Measurements from ENCODE around the gene UBASH3A. TPM values are rescaled to one million over a fixed set of nuclear protein-coding genes. Genes with fewer than 3 reads are reported as not detected.

The UBASH3A gene
- total RNA-seq, 1 donor from 2014 or later, result under 0.01 TPM

GRCh38 chr21:42374457-42374856, 29.2 kb upstream of the UBASH3A start:
- no peak overlapping the region for H3K4me3 ChIP-seq (ENCODE audit: low read length in 3 of 3)
- H3K4me1 ChIP-seq (ENCODE audit: control insufficient read depth in 3 of 3, insufficient read depth in 3 of 3, low read length in 3 of 3), result no peaks in the 10 kb centered on the region
- no peaks in the 10 kb centered on the region for H3K36me3 ChIP-seq (ENCODE audit: control insufficient read depth in 3 of 3, insufficient read depth in 3 of 3, low read length in 3 of 3)
- peaks cover 18 to 53% (median 49%) of the 10 kb centered on the region in 3 donors for H3K27me3 ChIP-seq (ENCODE audit: control insufficient read depth in 3 of 3, insufficient read depth in 3 of 3, low read length in 3 of 3)
- H3K27ac ChIP-seq (ENCODE audit: low read depth, low read length), result no peak overlapping the region
- H3K9ac ChIP-seq (ENCODE audit: low read depth in 1 of 3, low read length in 3 of 3), result no peak overlapping the region
- no peaks in the 10 kb centered on the region for H3K9me3 ChIP-seq (ENCODE audit: control insufficient read depth in 3 of 3, low read length in 3 of 3)

DNA sequence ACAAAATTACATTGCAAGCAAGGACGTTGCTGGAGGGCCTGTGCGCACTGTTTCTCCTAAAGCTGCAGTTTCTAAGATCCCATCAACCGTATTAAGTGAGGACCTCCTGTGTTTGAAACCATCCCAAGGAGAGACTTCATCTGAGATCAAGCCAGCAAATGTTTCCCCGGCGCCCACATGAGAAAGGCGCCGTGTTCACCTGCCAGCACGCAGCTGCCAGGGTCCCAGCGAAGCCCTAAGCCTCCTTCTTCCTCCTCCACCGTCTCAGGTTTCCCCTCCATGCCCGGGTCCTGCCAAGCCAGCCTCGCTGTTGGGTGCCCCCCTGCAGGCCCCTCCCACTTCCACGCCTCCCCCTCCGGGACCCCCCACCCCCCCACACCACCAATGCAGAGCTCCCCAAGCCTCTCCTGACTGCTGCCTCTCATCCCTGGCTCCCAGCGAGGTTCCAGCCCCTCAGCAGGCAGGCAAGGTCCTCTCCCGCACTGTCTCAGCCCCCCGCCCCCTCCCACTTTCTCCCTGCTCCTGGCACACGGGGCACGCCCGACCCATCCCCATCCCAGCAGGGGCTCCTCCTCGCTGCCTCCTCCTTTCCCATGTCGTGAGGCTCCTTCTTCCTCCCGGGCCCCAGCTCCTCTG, 28.7 kb upstream of the UBASH3A start:
- no peaks in the 10 kb centered on the region for H3K4me1 ChIP-seq (ENCODE audit: control insufficient read depth in 3 of 3, insufficient read depth in 3 of 3, low read length in 3 of 3)
- H3K36me3 ChIP-seq (ENCODE audit: control insufficient read depth in 3 of 3, insufficient read depth in 3 of 3, low read length in 3 of 3), result no peaks in the 10 kb centered on the region
- H3K27ac ChIP-seq (ENCODE audit: low read depth, low read length), result no peak overlapping the region
- H3K9ac ChIP-seq (ENCODE audit: low read depth in 1 of 3, low read length in 3 of 3), result no peak overlapping the region
- H3K4me3 ChIP-seq (ENCODE audit: low read length in 3 of 3), result no peak overlapping the region
- no peaks in the 10 kb centered on the region for H3K9me3 ChIP-seq (ENCODE audit: control insufficient read depth in 3 of 3, low read length in 3 of 3)
- H3K27me3 ChIP-seq (ENCODE audit: control insufficient read depth in 3 of 3, insufficient read depth in 3 of 3, low read length in 3 of 3), result peaks cover 18 to 51% (median 49%) of the 10 kb centered on the region in 3 donors

GRCh38 chr21:42375506-42375905, 28.2 kb upstream of the UBASH3A start:
- Histone ChIP-seq H3K9ac (ENCODE audit: low read depth in 1 of 3, low read length in 3 of 3) (no peak overlapping the region), H3K4me1 (ENCODE audit: control insufficient read depth in 3 of 3, insufficient read depth in 3 of 3, low read length in 3 of 3) (no peaks in the 10 kb centered on the region), H3K27ac (ENCODE audit: low read depth, low read length) (no peak overlapping the region), H3K27me3 (ENCODE audit: control insufficient read depth in 3 of 3, insufficient read depth in 3 of 3, low read length in 3 of 3) (peaks cover 16 to 48% (median 46%) of the 10 kb centered on the region in 3 donors), H3K4me3 (ENCODE audit: low read length in 3 of 3) (no peak overlapping the region), H3K9me3 (ENCODE audit: control insufficient read depth in 3 of 3, low read length in 3 of 3) (no peaks in the 10 kb centered on the region), H3K36me3 (ENCODE audit: control insufficient read depth in 3 of 3, insufficient read depth in 3 of 3, low read length in 3 of 3) (no peaks in the 10 kb centered on the region)

- H3K36me3 ChIP-seq (ENCODE audit: control insufficient read depth in 3 of 3, insufficient read depth in 3 of 3, low read length in 3 of 3), result no peaks in the 10 kb centered on the region
- peaks cover 13 to 43% (median 41%) of the 10 kb centered on the region in 3 donors for H3K27me3 ChIP-seq (ENCODE audit: control insufficient read depth in 3 of 3, insufficient read depth in 3 of 3, low read length in 3 of 3)
- H3K27ac ChIP-seq (ENCODE audit: low read depth, low read length), result no peak overlapping the region
- no peak overlapping the region for H3K4me3 ChIP-seq (ENCODE audit: low read length in 3 of 3)
- no peak overlapping the region for H3K9ac ChIP-seq (ENCODE audit: low read depth in 1 of 3, low read length in 3 of 3)
- no peaks in the 10 kb centered on the region for H3K4me1 ChIP-seq (ENCODE audit: control insufficient read depth in 3 of 3, insufficient read depth in 3 of 3, low read length in 3 of 3)
- H3K9me3 ChIP-seq (ENCODE audit: control insufficient read depth in 3 of 3, low read length in 3 of 3), result no peaks in the 10 kb centered on the region
These were observed 27.8 kb upstream of the UBASH3A start for GRCh38 chr21:42375966-42376337.

DNA sequence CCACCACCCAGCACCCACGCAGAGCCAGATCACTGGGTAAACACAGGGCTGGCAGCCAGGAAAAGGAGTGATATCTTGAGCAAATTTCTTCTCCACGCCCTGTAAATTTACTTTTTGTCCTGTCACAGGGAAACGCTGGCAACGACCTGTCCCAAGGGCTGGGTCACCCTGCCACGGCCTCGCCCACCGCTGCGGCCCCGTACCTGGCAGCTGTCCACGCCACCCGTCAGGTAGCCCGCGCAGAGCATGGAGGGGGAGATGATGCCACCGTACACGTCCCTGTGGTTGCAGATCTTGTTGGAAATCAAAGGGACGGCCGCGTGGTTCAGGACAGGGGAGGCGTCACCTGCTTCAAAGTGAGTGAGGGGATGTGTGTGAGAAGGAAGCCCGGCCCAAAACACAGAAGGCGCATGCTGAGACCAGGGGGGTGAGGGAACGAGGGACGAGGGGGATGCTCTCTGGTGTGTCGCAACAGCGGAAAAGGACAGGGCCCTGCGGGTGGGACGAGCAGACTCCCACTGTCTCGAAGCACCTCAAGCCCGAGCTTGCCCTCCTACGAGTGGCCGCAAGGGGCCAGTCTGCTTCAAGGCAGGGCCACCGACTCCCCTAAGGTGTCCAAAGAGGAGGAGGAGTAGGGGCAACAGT, 27.2 kb upstream of the UBASH3A start:
- no peak overlapping the region for H3K4me3 ChIP-seq (ENCODE audit: low read length in 3 of 3)
- H3K27ac ChIP-seq (ENCODE audit: low read depth, low read length), result no peak overlapping the region
- peaks cover 13 to 40% (median 37%) of the 10 kb centered on the region in 3 donors for H3K27me3 ChIP-seq (ENCODE audit: control insufficient read depth in 3 of 3, insufficient read depth in 3 of 3, low read length in 3 of 3)
- no peaks in the 10 kb centered on the region for H3K9me3 ChIP-seq (ENCODE audit: control insufficient read depth in 3 of 3, low read length in 3 of 3)
- H3K4me1 ChIP-seq (ENCODE audit: control insufficient read depth in 3 of 3, insufficient read depth in 3 of 3, low read length in 3 of 3), result no peaks in the 10 kb centered on the region
- H3K9ac ChIP-seq (ENCODE audit: low read depth in 1 of 3, low read length in 3 of 3), result no peak overlapping the region
- no peaks in the 10 kb centered on the region for H3K36me3 ChIP-seq (ENCODE audit: control insufficient read depth in 3 of 3, insufficient read depth in 3 of 3, low read length in 3 of 3)

DNA sequence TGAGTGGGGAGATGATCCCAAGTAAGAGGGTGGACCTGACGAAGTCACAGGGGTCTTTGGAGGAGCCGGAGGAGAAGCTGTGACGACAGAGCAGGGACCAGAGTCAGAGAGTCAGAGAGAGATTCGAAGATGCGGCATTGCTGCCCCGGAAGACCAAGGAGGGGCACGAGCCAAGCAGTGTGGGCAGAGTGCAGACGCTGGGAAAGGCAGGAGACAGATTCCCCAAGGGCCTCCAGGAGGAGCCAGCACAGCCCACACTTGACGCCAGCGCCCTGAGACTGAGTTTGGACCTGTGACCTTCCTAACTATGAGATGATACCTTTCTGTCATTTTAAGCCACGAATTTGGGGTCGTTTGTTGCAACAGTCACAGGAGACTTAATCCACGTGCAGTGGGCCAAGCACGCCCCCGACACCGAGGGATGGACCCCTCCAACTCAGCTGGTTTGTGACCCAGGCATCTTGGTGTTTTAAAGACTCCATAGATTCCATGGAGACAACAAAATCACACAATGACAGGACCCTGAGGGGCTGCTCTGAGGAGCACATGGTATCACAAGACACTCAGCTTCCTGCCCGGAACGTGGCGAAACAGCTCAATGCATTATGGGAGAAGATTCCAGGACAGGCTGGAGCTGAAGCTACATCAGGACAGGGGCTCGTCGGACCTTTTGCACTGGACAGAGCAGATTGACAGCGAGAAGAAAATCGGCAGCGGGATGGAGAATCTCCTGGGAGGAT, 26.3 kb upstream of the UBASH3A start:
- Histone ChIP-seq H3K9me3 (ENCODE audit: control insufficient read depth in 3 of 3, low read length in 3 of 3) (peaks cover 0 to 7% (median 5%) of the 10 kb centered on the region in 3 donors), H3K4me3 (ENCODE audit: low read length in 3 of 3) (no peak overlapping the region), H3K9ac (ENCODE audit: low read depth in 1 of 3, low read length in 3 of 3) (no peak overlapping the region), H3K27me3 (ENCODE audit: control insufficient read depth in 3 of 3, insufficient read depth in 3 of 3, low read length in 3 of 3) (peaks cover 13 to 42% (median 41%) of the 10 kb centered on the region in 3 donors), H3K36me3 (ENCODE audit: control insufficient read depth in 3 of 3, insufficient read depth in 3 of 3, low read length in 3 of 3) (no peaks in the 10 kb centered on the region), H3K4me1 (ENCODE audit: control insufficient read depth in 3 of 3, insufficient read depth in 3 of 3, low read length in 3 of 3) (no peaks in the 10 kb centered on the region), H3K27ac (ENCODE audit: low read depth, low read length) (no peak overlapping the region)

GRCh38 chr21:42377951-42378340, 25.8 kb upstream of the UBASH3A start:
- peaks cover 0 to 7% (median 5%) of the 10 kb centered on the region in 3 donors for H3K9me3 ChIP-seq (ENCODE audit: control insufficient read depth in 3 of 3, low read length in 3 of 3)
- no peaks in the 10 kb centered on the region for H3K4me1 ChIP-seq (ENCODE audit: control insufficient read depth in 3 of 3, insufficient read depth in 3 of 3, low read length in 3 of 3)
- no peak overlapping the region for H3K4me3 ChIP-seq (ENCODE audit: low read length in 3 of 3)
- no peak overlapping the region for H3K27ac ChIP-seq (ENCODE audit: low read depth, low read length)
- H3K36me3 ChIP-seq (ENCODE audit: control insufficient read depth in 3 of 3, insufficient read depth in 3 of 3, low read length in 3 of 3), result no peaks in the 10 kb centered on the region
- no peak overlapping the region for H3K9ac ChIP-seq (ENCODE audit: low read depth in 1 of 3, low read length in 3 of 3)
- peaks cover 13 to 46% (median 45%) of the 10 kb centered on the region in 3 donors for H3K27me3 ChIP-seq (ENCODE audit: control insufficient read depth in 3 of 3, insufficient read depth in 3 of 3, low read length in 3 of 3)

- no peaks in the 10 kb centered on the region for H3K4me1 ChIP-seq (ENCODE audit: control insufficient read depth in 3 of 3, insufficient read depth in 3 of 3, low read length in 3 of 3)
- H3K4me3 ChIP-seq (ENCODE audit: low read length in 3 of 3), result no peak overlapping the region
- H3K27me3 ChIP-seq (ENCODE audit: control insufficient read depth in 3 of 3, insufficient read depth in 3 of 3, low read length in 3 of 3), result peaks cover 13 to 45% (median 43%) of the 10 kb centered on the region in 3 donors
- H3K36me3 ChIP-seq (ENCODE audit: control insufficient read depth in 3 of 3, insufficient read depth in 3 of 3, low read length in 3 of 3), result no peaks in the 10 kb centered on the region
- no peak overlapping the region for H3K27ac ChIP-seq (ENCODE audit: low read depth, low read length)
- H3K9ac ChIP-seq (ENCODE audit: low read depth in 1 of 3, low read length in 3 of 3), result no peak overlapping the region
- peaks cover 0 to 7% (median 5%) of the 10 kb centered on the region in 3 donors for H3K9me3 ChIP-seq (ENCODE audit: control insufficient read depth in 3 of 3, low read length in 3 of 3)
These were observed 25.3 kb upstream of the UBASH3A start for GRCh38 chr21:42378418-42378817.

DNA sequence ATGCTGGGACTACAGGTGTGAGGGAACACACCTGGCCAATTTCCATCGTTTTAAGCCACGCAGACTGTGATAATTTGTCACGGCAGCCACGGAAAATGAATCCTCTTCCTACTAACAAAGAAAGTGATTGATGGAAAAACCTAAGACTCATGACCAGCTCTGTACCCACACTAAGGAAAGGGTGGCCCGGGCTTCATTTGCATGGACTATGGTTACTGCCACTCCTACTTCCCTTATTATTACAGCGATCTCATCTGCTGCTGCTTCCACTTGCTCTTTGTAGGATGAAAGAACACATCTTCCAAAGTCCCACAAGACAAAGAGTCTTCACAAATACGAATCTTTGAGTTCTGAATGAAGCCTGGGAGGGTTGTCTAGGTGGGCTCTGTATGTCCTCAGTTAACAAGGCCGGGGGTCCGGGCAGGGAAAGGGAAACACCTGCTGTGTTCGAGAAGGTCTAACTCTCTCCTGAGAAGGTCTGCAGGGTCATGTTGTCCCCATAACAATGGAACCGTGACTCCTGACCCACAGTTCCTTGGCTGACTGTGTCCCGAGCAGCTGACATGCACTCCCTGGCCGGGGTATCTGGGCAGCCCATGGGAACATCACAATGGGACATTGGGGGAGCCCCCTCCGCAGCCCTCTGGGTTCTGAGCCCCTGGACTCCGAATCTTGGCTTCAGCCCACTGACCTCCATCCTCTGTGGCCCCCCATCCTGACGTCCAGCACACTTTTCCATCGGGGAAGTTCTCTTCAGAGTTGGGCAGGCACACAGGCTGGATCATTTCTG, 24.1 kb upstream of the UBASH3A start:
- Histone ChIP-seq H3K9me3 (ENCODE audit: control insufficient read depth in 3 of 3, low read length in 3 of 3) (peaks cover 0 to 7% (median 5%) of the 10 kb centered on the region in 3 donors), H3K4me3 (ENCODE audit: low read length in 3 of 3) (no peak overlapping the region), H3K36me3 (ENCODE audit: control insufficient read depth in 3 of 3, insufficient read depth in 3 of 3, low read length in 3 of 3) (no peaks in the 10 kb centered on the region), H3K27ac (ENCODE audit: low read depth, low read length) (no peak overlapping the region), H3K9ac (ENCODE audit: low read depth in 1 of 3, low read length in 3 of 3) (no peak overlapping the region), H3K4me1 (ENCODE audit: control insufficient read depth in 3 of 3, insufficient read depth in 3 of 3, low read length in 3 of 3) (no peaks in the 10 kb centered on the region), H3K27me3 (ENCODE audit: control insufficient read depth in 3 of 3, insufficient read depth in 3 of 3, low read length in 3 of 3) (peaks cover 13 to 39% (median 37%) of the 10 kb centered on the region in 3 donors)
